Retina (tissue), 1 donor: Measurements from ENCODE around the gene DLX5.
A peak's percentile ranks its signal among the peaks of the same experiment; 100 is the strongest.

Experiments
- DNase-seq: peaks from one replicate; pipeline ENCODE4 v3.0.0-alpha.2; 2016

DLX5 gene

GRCh38 chr7:97018126-97018601 lies 6.5 kb downstream of the DLX5 start:
- DNase-seq = peak; percentile 63

- DNase-seq = peak; percentile 72
These were observed 7.2 kb downstream of the DLX5 start for GRCh38 chr7:97017192-97018125.

GRCh38 chr7:97016381-97017191 lies 8.0 kb downstream of the DLX5 start:
- peak; percentile 84 for DNase-seq

- DNase-seq = peak; percentile 21
These were observed 8.8 kb downstream of the DLX5 start for GRCh38 chr7:97015756-97016380.

- peak; percentile 23 for DNase-seq
These were observed 9.4 kb downstream of the DLX5 start for GRCh38 chr7:97015279-97015678.

GRCh38 chr7:97014145-97014750 lies 10.4 kb downstream of the DLX5 start:
- peak; percentile 33 for DNase-seq

GRCh38 chr7:97013845-97014134 lies 10.8 kb downstream of the DLX5 start:
- DNase-seq = peak; percentile 38

- peak; percentile 50 for DNase-seq
These were observed 11.3 kb downstream of the DLX5 start for GRCh38 chr7:97013134-97013844.

GRCh38 chr7:97012365-97013133 lies 12.1 kb downstream of the DLX5 start:
- peak; percentile 51 for DNase-seq

- peak; percentile 43 for DNase-seq
These were observed 12.9 kb downstream of the DLX5 start for GRCh38 chr7:97011536-97012364.

- DNase-seq = no peak
These were observed 13.5 kb downstream of the DLX5 start for GRCh38 chr7:97011104-97011503.

GRCh38 chr7:97009753-97010732 lies 14.6 kb downstream of the DLX5 start:
- DNase-seq = peak; percentile 45

- DNase-seq = peak; percentile 3
These were observed 16.2 kb downstream of the DLX5 start for GRCh38 chr7:97008275-97008917.

GRCh38 chr7:97007583-97007861 lies 17.1 kb downstream of the DLX5 start:
- peak; percentile 63 for DNase-seq

- peak; percentile 72 for DNase-seq
These were observed 17.6 kb downstream of the DLX5 start for GRCh38 chr7:97006816-97007582.

GRCh38 chr7:97006055-97006815 lies 18.4 kb downstream of the DLX5 start:
- DNase-seq = peak; percentile 86
